GM19035 (cell line): Measurements from ENCODE around the gene SLC8A2.

Source experiments
- ATAC-seq: cut with Tn5 transposase; IDR thresholded peaks from one replicate; pipeline ENCODE4 v1.9.1; 2021; ENCODE audit not compliant: unreplicated experiment

The SLC8A2 gene

DNA sequence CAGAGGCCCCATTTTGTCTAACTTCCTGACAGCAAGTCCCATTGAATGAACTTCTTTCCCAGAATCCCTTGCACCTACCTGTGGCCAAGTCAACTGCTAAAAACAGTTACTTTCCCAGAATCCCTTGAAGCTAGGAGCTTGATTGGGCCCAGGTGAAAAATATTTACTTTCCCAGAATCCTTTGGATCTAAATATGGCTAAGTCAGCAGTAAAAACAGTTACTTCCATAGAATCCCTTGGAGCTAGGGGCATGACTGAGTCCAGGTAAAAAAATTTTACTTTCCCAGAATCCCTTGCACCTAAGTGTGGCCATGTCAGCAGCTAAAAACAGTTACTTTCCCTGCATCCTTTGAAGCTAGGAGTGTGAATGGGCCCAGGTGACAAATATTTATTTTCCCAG, 39.2 kb downstream of the SLC8A2 start:
- no peak for ATAC-seq

GRCh38 chr19:47432091-47432490, 39.6 kb downstream of the SLC8A2 start:
- ATAC-seq = no peak

DNA sequence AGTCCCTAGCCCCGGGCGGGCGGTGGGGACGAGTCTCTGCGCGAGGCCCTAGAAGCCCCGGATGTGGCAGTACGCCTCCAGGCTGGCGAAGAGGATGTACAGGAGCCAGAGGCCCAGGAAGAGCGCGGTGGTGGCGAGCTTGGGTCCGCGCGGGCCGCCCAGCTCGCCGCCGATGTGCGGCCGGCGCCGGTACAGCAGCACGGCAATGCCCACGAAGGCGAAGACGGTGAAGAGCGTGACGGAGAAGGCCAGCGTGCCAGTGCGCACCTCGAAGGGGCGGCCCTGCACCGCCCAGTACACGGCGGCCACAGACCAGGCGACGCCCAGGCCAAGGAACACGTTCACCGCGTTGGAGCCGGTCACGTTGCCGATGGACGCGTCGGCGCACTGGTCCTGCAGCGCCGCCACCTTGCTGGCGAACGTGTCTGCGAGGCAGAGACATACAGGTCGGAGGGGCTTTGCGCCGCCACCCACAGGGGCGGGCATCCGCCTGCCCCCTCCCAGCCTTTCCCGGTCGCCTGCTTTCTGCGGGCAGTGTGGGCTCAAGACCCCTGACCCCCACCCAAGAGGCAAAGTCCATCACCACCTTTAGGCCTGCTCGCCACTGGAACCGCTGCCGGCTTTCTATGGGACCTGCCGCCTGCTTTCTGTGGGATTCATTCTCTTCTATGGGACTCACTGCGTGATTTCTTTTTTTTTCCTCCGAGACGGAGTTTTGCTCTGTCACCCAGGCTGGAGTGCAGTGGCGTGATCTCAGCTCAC, 41.5 kb downstream of the SLC8A2 start:
- ATAC-seq = no peak

DNA sequence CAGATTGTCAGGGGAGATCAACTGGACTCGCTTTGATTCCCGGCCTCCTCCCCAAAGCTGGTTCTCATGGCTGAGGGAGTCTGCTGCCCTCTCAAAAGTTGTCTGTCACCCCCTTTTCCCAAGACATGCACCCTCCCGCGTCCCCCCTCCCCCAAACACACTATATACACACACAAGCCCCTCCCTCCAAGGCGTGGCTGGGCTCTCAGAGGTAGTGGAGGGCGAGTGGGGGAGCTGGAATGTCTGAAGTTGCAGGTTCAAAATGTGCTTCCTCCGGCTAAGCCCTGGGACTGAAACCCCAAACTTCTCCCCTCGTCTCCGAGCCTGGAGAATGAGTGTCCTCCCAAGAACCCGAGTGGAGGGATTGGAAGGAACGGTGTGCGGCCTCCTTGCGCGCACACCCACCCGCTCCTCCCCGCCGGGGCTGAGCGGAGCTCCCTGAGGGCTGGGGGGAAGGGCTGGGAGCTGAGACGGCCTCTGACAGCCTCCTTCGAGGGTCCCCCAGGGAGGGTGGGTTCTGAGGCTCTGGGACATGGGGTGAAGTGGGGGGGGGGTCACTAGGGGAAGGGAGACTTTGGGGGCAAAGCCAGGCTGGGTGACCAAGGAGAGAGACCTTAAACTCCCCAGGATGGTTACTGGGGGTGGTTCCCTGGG, 42.4 kb downstream of the SLC8A2 start:
- ATAC-seq = no peak

- peak; percentile 60 for ATAC-seq
Measured at GRCh38 chr19:47428177-47428894, 43.4 kb downstream of the SLC8A2 start.

DNA sequence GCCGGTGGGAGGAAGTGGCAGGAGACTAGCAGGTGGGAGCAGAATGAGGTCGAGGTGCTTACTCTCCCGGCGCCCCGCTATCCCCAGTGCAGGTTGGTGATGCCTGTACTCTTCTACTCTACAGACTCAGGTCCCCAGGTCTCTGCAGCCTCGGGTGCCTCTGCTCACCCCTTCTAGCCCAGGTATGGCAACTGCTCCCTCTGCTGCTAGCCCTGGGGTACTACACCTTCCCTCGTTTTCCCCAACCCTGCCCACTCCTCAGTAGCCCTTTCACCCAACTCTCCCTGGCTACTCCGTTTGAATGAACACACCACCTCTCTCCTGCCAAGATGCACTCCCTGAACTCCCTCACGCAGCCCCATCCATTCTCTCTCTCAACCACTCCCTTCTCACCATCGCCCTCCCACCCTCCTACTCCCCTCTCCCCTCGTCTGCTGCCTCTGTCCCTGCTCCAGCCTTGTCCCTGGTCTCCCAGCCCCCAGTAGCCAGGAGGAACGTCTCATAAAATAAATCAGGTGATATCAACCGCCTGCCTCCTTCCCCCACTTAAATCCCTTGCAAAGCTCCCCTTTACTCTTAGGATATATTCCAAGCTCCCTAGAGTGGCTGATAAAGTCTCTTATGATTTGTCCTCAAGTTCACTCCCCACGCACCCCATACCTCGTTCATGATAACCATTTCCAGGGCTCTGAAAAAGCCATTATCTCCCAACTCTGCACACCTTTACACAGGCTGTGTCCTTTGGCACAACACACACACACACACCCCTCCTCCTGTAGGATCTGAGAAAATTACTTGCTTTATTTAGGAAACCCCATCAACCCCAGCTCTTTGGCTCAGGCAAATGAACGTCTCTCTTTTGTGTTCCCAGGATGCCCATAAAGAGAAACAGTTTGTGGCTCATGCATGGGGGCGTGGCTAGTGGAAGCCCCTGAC, 44.2 kb downstream of the SLC8A2 start:
- no peak for ATAC-seq

DNA sequence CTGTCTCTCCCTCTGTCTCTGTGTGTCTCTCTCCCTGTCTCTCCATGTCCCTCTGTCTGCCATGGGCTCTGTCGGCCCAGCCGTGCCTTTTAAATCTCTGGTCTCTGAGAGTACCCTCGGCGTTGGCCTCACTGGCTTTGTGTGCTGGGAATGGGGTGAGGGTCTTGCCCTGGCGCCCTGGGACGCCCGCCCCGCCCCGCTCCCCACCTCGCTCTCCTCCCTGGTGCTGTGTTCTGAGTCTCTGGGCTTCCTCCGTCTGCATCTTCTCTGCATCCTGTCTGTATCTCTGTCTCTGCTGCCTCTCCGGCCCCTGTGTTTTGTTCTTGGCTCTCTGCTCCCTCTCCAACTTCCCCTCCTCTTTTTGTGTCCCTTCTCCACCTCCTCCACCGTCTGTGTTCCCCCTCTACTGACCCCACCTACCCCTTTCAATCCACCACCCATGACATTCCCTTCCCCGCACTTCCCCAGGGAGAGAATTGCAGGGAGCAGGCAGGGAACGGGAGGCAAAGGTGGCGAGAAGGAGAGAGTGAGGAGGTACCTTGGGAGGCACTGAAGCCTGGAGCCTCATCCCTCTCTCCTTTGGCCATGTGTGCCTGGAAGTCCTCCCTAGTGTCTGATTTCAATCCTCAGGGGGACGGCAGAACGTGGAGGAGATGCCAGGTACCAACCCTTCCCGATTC, 48.4 kb downstream of the SLC8A2 start:
- ATAC-seq = no peak

GRCh38 chr19:47422417-47423163, 49.1 kb downstream of the SLC8A2 start:
- ATAC-seq = no peak

- ATAC-seq = no peak
Measured at GRCh38 chr19:47421844-47422395, 49.8 kb downstream of the SLC8A2 start.

GRCh38 chr19:47421244-47421786, 50.4 kb downstream of the SLC8A2 start:
- ATAC-seq = no peak

- no peak for ATAC-seq
Measured at GRCh38 chr19:47419789-47420188, 51.9 kb downstream of the SLC8A2 start.

- ATAC-seq = no peak
Measured at GRCh38 chr19:47419030-47419783, 52.5 kb downstream of the SLC8A2 start, which contains the start of gene MEIS3. TSS of gene MEIS3 (minus strand) at chr19:47419527. CDS start at chr19:47419081, 446 bp downstream.

DNA sequence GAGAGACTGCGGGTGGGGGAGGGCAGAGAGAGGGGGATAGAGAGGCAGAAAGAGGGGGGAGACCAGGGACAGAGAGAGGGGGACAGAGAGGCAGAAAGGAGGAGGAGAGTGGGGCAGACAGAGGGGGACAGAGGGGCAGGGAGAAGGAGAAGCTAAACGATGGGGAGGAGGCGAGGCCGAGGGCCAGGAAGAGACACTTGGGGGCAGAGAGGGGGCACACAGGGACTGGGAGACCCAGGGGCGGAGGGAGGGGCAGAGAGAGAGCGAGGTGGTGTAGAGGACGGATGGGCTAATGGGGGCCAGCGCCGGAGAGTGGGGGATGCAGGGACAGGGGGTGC, 53.0 kb downstream of the SLC8A2 start:
- ATAC-seq = no peak

DNA sequence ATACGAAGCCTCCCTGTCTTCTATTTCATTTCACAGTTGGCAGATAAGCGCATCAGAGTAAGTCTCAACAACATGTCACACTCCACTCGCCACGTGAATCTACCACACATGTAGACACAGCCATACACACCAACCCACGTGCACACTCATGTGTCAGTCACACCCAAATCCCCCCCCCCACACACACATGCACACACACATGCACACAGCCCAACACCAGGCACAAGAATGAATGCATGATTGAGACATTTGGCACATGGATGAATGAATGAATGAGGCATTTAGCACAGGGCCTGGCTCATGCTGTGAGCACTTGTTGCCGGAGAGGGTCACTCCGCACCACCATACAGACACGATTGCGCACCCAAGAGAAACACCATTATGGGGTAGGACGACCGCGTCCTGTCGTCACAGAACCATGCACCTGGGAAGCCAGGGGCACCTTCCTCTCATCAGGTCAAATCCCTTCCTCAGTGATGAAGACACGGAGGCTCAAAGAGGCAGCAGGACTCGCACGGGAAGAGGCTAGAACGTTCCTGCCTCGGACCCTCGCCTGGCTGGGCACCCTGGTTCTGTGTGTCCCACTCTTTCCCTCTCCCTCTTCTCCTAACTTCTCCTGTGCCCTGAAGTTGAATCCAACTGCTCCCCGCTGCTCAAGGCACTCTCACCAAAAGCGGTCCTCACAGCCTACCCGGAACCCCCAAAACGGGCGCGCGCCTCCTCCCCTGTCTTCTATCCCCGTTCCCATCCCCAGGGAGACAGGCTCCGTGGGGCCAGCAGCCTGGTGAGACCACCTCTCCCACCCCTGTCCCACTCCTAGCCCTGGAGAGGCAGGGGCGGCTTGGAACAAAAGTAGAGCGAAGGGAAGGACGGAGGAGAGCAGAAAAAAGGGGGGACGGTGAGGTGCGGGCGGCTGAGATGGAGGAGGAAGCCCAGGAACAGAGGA, 53.7 kb downstream of the SLC8A2 start:
- no peak for ATAC-seq

GRCh38 chr19:47417107-47417745, 54.5 kb downstream of the SLC8A2 start:
- no peak for ATAC-seq

DNA sequence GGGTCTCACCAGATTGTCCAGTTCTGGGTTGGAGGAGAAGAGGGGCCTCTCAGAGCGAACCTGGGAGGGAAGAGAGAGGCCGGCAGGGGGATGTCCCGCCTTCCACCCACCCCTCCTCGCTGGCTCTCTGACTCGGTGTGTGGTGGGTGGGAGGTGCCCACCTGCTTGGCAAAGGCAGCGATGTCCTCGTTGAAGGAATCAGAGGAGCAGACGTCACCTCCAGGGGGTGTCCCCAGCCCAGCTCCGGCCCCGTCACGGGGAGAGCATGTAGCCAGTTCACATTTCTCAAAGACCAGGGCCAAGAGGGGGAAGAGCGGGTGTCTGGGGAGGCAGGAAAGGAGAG, 55.1 kb downstream of the SLC8A2 start:
- ATAC-seq = no peak
